Ureter (tissue), 1 donor: ENCODE results near the gene KCNT2. TPM values are rescaled to one million over a fixed set of nuclear protein-coding genes. Genes with fewer than 3 reads are reported as not detected.

Experiments used
- DNase-seq: peaks from one replicate; pipeline ENCODE4 v3.0.0-alpha.2; 2020; ENCODE audit warnings: low spot score
- total RNA-seq: library from RNA; stranded (reverse); gene quantifications from one replicate; pipeline ENCODE4 v1.2.4, GENCODE V29; 2023
- donor health status: DM: yes; HTN: yes; CAD: no.

Gene KCNT2
- total RNA-seq, 1 donor from 2014 or later, result 9.5 TPM

DNA sequence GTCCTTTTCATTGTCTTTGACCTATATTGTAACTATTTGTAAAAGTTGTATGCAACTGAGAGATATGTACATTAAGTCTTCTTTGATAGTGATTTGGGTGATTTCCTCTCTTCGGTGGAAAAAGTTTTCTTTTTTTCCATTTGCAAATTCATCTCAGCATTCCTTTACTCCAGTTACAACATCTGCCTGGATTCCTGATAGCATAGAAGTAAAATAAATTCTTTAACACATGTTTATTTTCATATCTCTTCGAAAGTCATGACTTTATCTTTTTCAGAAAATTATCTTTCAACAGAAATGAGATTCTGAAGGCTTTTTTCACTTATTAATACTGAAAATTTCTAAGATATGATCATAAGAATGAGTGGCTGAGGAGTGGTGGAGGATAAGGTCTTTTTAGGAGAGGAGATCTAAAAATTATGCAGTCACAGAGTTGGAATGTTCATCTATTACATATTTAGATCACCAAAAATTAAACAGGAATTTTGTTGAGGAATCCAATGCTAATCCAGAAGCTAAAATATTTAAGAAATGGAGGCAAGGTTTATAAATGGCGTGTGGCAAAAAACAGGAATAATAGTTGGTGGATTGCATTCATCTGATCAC, 400.5 kb downstream of the KCNT2 start:
- no peak for DNase-seq

DNA sequence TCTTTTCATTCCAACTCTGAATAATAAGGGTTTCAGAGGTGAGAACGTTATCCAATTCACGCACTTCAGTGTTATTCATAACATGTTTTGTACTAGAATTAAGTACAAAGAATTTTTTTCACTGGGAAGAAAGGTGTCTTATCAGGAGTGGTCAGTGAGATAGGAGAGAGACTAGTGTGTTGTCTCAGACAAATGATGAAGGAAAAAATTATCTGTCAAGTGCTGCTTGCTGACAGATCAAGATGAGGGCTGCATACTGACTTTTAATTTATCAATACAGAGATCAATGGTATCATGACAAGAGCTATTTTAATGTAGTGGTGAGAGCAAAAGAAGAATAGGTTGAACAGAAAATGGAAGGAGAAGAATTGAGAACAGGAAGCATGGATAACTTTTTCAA, 402.4 kb downstream of the KCNT2 start:
- DNase-seq, result no peak

DNA sequence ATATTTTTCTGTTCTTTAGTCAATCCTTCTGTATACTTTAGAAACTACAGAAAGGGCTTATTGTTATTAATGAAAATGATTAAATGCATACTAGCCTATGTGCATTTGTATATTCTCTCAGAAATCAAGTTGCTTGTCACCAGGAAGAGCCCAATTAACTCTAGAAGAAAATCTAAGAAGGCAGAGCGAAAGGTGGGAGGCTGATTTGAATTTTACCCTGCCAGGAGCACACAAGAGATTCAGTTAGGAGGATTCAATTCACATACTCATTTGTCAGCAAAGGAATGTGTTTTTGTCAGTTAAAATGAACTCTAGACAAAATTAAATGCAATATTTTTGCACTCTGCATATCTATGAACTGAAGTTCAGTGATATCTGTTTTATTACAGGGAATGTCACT, 411.8 kb downstream of the KCNT2 start:
- no peak for DNase-seq

DNA sequence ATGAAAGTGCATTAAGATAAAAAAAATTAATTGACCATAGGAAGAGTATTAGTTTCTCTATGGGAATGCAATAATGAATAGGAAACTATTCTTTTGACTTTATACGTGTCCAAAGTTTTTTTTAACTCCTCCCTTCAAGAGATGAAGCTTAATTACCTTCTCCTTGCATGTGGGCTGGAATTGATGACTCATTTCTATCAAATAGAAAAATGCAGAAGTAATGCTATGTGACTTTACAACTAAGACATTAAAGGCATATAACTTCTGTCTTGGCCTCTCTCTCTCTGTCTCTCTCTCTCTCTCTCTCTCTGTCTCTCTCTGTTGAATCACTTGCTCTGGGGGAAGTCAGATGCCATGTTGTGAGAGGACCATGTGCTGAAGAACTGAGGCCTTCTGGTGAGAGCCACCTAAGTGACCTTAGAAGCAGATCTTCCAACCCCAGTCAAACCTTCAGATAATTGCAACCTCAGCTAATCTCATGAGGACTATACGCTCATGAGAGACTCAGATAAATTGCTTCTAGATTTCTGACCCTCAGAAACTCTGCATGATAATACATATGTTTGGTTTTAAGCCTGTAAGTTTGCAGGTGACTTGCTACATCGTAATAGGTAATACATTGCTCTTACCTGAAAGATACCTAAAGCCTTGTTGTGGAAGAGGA, 414.2 kb downstream of the KCNT2 start:
- no peak for DNase-seq

DNA sequence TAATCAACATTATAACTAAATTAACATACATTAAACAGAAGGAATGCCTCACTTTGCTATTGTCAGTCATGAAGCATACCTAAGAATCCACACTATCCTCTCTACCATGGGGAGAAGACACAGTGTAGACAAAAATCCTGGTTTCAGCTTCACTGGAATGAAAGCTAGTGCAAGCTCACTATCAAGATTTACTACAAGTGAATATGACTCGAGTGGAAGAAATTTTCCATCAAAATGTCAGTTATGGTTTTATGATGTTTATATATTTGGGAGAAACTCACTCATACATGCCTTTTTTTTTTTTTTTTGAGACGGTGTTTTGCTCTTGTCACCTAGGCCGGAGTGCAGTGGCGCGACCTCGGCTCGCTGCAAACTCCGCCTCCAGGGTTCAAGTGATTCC, 424.3 kb downstream of the KCNT2 start:
- no peak for DNase-seq

DNA sequence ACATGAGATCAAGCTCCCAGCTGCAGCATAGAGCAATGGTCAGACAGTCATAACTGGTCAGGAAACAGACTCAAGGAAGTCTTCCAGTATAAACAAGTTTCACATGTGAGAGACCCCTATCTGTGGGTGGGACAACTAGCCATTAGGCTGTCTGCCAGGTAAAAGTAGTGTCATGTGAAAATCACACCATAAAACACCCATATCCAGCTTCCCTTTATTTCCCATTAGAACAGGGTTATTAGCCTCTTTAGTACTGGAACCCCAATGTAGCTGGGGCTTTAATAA, 426.7 kb downstream of the KCNT2 start:
- DNase-seq, result no peak

DNA sequence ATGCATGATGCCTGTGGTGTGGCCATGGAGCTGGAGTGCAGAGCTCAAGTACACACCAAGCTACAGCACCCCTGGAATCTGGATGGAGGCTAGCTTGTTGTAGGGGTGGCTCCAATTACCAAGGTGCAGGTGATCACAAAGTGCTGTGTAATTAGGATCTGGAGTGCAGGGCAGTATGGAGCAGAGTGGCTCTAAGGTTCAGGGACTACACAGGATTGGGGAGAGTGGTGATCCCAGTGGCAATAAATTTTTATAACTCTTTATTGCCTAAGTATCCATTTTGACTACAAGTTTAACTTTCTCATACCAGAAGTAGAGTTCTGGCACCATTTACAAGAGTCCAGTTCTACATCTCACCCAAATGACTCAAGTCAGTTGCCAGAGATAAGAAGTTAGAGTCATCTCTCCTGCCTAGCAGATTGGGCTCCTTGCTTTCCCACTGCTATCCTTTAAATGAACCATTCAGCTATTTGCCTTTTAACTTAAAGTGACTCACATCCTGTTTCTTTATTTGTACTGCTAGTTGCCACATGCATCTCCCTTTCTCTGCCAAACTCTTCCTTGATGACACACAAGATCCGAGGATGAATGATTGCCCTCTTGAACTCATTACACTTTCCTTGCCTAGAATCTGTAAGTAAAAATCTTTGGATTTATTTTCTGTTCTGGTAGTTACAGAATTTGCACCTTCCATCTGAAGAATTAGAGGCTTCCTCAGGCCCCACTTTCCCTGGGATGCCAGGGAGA, 427.2 kb downstream of the KCNT2 start:
- no peak for DNase-seq

DNA sequence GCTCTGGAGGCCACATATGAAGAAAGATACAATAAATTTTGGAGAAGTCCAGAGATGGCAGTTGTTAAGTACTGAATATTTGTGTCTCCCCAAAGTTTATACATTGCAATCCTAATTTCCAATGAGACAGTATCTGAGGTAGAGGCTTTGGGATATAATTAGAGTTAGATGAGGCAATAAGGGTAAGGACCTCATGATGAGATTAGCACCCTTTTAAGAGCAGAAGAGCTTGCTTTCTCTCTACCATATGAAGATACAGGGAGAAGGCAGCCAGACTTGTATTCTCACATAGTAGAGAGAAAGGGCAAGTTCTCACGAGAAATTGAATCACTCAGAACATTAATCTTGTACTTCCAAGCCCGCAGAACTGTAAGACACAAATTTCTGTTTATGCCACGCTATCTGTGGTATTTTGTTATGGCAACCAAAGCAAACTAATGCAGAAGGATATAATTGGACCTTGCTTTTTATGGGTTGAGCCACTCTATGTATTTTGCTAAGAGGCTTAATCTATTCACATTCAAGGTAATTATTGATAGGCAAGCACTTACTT, 430.1 kb downstream of the KCNT2 start:
- no peak for DNase-seq

Other genes with a start within 250 kb of the KCNT2 start
- 145 TPM for gene CFH, start 43.6 kb upstream of the KCNT2 start, total RNA-seq
- 1.1 TPM for gene CFHR3, start 166.4 kb upstream of the KCNT2 start, total RNA-seq
- gene CFHR1, start 211.3 kb upstream of the KCNT2 start, total RNA-seq, result 2.3 TPM